ENCODE results near the gene BTBD9. TPM values are rescaled to one million over a fixed set of nuclear protein-coding genes. Genes with fewer than 3 reads are reported as not detected.
"Not testable (repeated sequence)": the region's sequence is repeated elsewhere in the genome, so short reads cannot be mapped to it uniquely, and the experiment has no call there.

Gene BTBD9
- total and polyA plus RNA-seq, 2 experiments from 2014 or later, result 13.0 to 17.0 TPM

GRCh38 chr6:38631186-38631783 lies 8.4 kb downstream of the BTBD9 start:
- Histone ChIP-seq H2AFZ (no peak overlapping the region), H3K4me3 (no peak overlapping the region), H3K4me2 (no peak overlapping the region), H3K27me3 (no peaks in the 10 kb centered on the region), H3K27ac (no peak overlapping the region), H3K4me1 (ENCODE audit: insufficient read depth) (no peaks in the 10 kb centered on the region), H3K9me2 (replicated peaks; ENCODE audit: insufficient read depth) (no peaks in the 10 kb centered on the region), H3K36me3 (replicated peaks; ENCODE audit: insufficient read depth, low read depth) (no peaks in the 10 kb centered on the region), H3K79me2 (peaks cover 93% of the 10 kb centered on the region), H4K20me1 (ENCODE audit: insufficient read depth, poor library complexity, severe bottlenecking) (peaks cover 7% of the 10 kb centered on the region), H3K9me3 (ENCODE audit: low read depth) (no peaks in the 10 kb centered on the region)
- 91% methylated on average over 3 of the region's 3 CpGs for WGBS (ENCODE audit: low lambda C conversion rate, missing lambda C conversion rate)
- no peak for TF ChIP-seq EZH2phosphoT487 (IDR thresholded peaks at IDR 0.05; ENCODE audit: low read depth, severe bottlenecking, unreplicated experiment)
- TF ChIP-seq CTCF (IDR thresholded peaks at IDR 0.05; ENCODE audit: poor library complexity), result no peak
- TF ChIP-seq EZH2 (IDR thresholded peaks at IDR 0.05; ENCODE audit: borderline replicate concordance), result no peak
- DNase-seq (ENCODE audit: low spot score), result no peak

GRCh38 chr6:38625217-38625616 lies 14.5 kb downstream of the BTBD9 start:
- H4K20me1 ChIP-seq (ENCODE audit: insufficient read depth, poor library complexity, severe bottlenecking), result peaks cover 7% of the 10 kb centered on the region
- 97% methylated on average over 1 of the region's 1 CpG for WGBS (ENCODE audit: low lambda C conversion rate, missing lambda C conversion rate)
- no peaks in the 10 kb centered on the region for H3K36me3 ChIP-seq (replicated peaks; ENCODE audit: insufficient read depth, low read depth)
- no peak overlapping the region for H2AFZ ChIP-seq
- H3K9me3 ChIP-seq (ENCODE audit: low read depth), result no peaks in the 10 kb centered on the region
- H3K4me2 ChIP-seq, result no peak overlapping the region
- peaks cover 59% of the 10 kb centered on the region for H3K79me2 ChIP-seq
- no peak overlapping the region for H3K27ac ChIP-seq
- H3K4me1 ChIP-seq (ENCODE audit: insufficient read depth), result no peaks in the 10 kb centered on the region
- H3K27me3 ChIP-seq, result no peaks in the 10 kb centered on the region
- no peak for DNase-seq (ENCODE audit: low spot score)
- no peaks in the 10 kb centered on the region for H3K9me2 ChIP-seq (replicated peaks; ENCODE audit: insufficient read depth)
- H3K4me3 ChIP-seq, result no peak overlapping the region
- TF ChIP-seq EZH2phosphoT487 (IDR thresholded peaks at IDR 0.05; ENCODE audit: low read depth, severe bottlenecking, unreplicated experiment) (no peak), CTCF (IDR thresholded peaks at IDR 0.05; ENCODE audit: poor library complexity) (no peak), EZH2 (IDR thresholded peaks at IDR 0.05; ENCODE audit: borderline replicate concordance) (no peak)

GRCh38 chr6:38619342-38619741 lies 20.4 kb downstream of the BTBD9 start:
- WGBS (ENCODE audit: low lambda C conversion rate, missing lambda C conversion rate), result 52% methylated on average over 1 of the region's 1 CpG

GRCh38 chr6:38618301-38618700 lies 21.4 kb downstream of the BTBD9 start:
- not testable (repeated sequence) for H3K4me2 ChIP-seq
- 42% methylated on average over 1 of the region's 1 CpG for WGBS (ENCODE audit: low lambda C conversion rate, missing lambda C conversion rate)

More at GRCh38 chr6:38619342-38619741, 20.4 kb downstream of the BTBD9 start:
- H3K9me2 ChIP-seq (replicated peaks; ENCODE audit: insufficient read depth); H2AFZ ChIP-seq; DNase-seq (ENCODE audit: low spot score); H3K27me3 ChIP-seq; H3K9me3 ChIP-seq (ENCODE audit: low read depth); H3K4me1 ChIP-seq (ENCODE audit: insufficient read depth); H3K4me3 ChIP-seq; H4K20me1 ChIP-seq (ENCODE audit: insufficient read depth, poor library complexity, severe bottlenecking); H3K36me3 ChIP-seq (replicated peaks; ENCODE audit: insufficient read depth, low read depth); H3K4me2 ChIP-seq: not testable (repeated sequence)
- peaks cover 40% of the 10 kb centered on the region for H3K79me2 ChIP-seq
- peak overlapping the region; percentile 71 for H3K27ac ChIP-seq

More at GRCh38 chr6:38618301-38618700, 21.4 kb downstream of the BTBD9 start:
- not testable (repeated sequence) for H3K36me3 ChIP-seq (replicated peaks; ENCODE audit: insufficient read depth, low read depth); H3K9me3 ChIP-seq (ENCODE audit: low read depth); H3K27me3 ChIP-seq; H3K4me1 ChIP-seq (ENCODE audit: insufficient read depth); H3K4me3 ChIP-seq; H4K20me1 ChIP-seq (ENCODE audit: insufficient read depth, poor library complexity, severe bottlenecking); DNase-seq (ENCODE audit: low spot score); H3K9me2 ChIP-seq (replicated peaks; ENCODE audit: insufficient read depth); H2AFZ ChIP-seq
- peaks cover 36% of the 10 kb centered on the region for H3K79me2 ChIP-seq
- peak overlapping the region; percentile 71 for H3K27ac ChIP-seq

Data from hepatocyte (in vitro differentiated cells).